Loucy (cell line): ENCODE data around the gene BCL2L15.

Source experiments
- H2AFZ ChIP-seq: fragments of 200-600 bp; sonication (generic); 2 replicates; pipeline ENCODE4 v1.6.0; 2016; ENCODE audit warnings: antibody characterized with exemption, mild to moderate bottlenecking, low read length, moderate library complexity
- H3F3A ChIP-seq: fragments of 200-600 bp; 2 replicates; pipeline ENCODE4 v1.6.0; 2016; ENCODE audit warnings: antibody characterized with exemption, low read depth, mild to moderate bottlenecking
- H3K27me3 ChIP-seq: fragments of 200-600 bp; sonication (generic); 2 replicates; pipeline ENCODE4 v1.6.1; 2014; ENCODE audit warnings: low read length, mild to moderate bottlenecking; ENCODE audit not compliant: insufficient read depth, poor library complexity, severe bottlenecking
- H3K36me3 ChIP-seq: fragments of 200-600 bp; sonication (generic); 2 replicates; pipeline ENCODE4 v1.6.1; 2016; ENCODE audit warnings: low read length; ENCODE audit not compliant: insufficient read depth
- H3K4me1 ChIP-seq: fragments of 200-600 bp; sonication (generic); 2 replicates; pipeline ENCODE4 v1.5.1; 2014; ENCODE audit warnings: low read length, mild to moderate bottlenecking; ENCODE audit not compliant: insufficient read depth, poor library complexity, severe bottlenecking
- H3K4me2 ChIP-seq: fragments of 200-600 bp; sonication (generic); 2 replicates; pipeline ENCODE4 v1.6.0; 2014; ENCODE audit warnings: antibody characterized with exemption, low read length, low read depth, mild to moderate bottlenecking; ENCODE audit not compliant: poor library complexity, severe bottlenecking
- H3K4me3 ChIP-seq: fragments of 200-600 bp; sonication (generic); 2 replicates; pipeline ENCODE4 v1.5.1; 2014; ENCODE audit warnings: low read length, mild to moderate bottlenecking, mixed read lengths; ENCODE audit not compliant: poor library complexity, severe bottlenecking
- H3K79me2 ChIP-seq: fragments of 200-600 bp; sonication (generic); 2 replicates; pipeline ENCODE4 v1.6.1; 2014; ENCODE audit warnings: low read length; ENCODE audit not compliant: insufficient read depth
- H3K9ac ChIP-seq: fragments of 200-600 bp; sonication (generic); 2 replicates; pipeline ENCODE4 v1.6.0; 2014; ENCODE audit warnings: mild to moderate bottlenecking, low read depth, low read length, moderate library complexity; ENCODE audit not compliant: poor library complexity, severe bottlenecking
- H3K9me2 ChIP-seq: fragments of 200-600 bp; sonication (generic); replicated peaks from 2 replicates; pipeline ENCODE4 v1.6.1; 2016; ENCODE audit warnings: low read depth, low read length, mixed read lengths
- H3K9me3 ChIP-seq: fragments of 200-600 bp; sonication (generic); 2 replicates; pipeline ENCODE4 v1.6.1; 2014; ENCODE audit warnings: mild to moderate bottlenecking, antibody characterized with exemption, low read length, low read depth; ENCODE audit not compliant: insufficient read depth
- H4K20me1 ChIP-seq: fragments of 200-600 bp; sonication (generic); 2 replicates; pipeline ENCODE4 v1.6.0; 2014; ENCODE audit warnings: antibody characterized with exemption, low read length, mild to moderate bottlenecking; ENCODE audit not compliant: insufficient read depth, poor library complexity, severe bottlenecking
- CTCF ChIP-seq: fragments of 200-600 bp; sonication (generic); conservative IDR thresholded peaks from 2 replicates; pipeline ENCODE4 v1.5.1; 2014; ENCODE audit warnings: mild to moderate bottlenecking, antibody characterized with exemption, low read length
- EZH2phosphoT487 ChIP-seq: fragments of 200-600 bp; IDR thresholded peaks from 2 replicates; pipeline ENCODE4 v1.6.1; 2018; ENCODE audit warnings: antibody characterized with exemption, mild to moderate bottlenecking, moderate library complexity, borderline replicate concordance

Gene BCL2L15

GRCh38 chr1:113895098-113895497, 7.7 kb upstream of the BCL2L15 start:
- H3K79me2 ChIP-seq = no peaks in the 10 kb centered on the region
- no peak overlapping the region for H3K9ac ChIP-seq
- H3K9me2 ChIP-seq = no peaks in the 10 kb centered on the region
- no peaks in the 10 kb centered on the region for H3K27me3 ChIP-seq
- no peak overlapping the region for H3K4me2 ChIP-seq
- TF ChIP-seq EZH2phosphoT487 = no peak
- TF ChIP-seq CTCF = no peak
- peaks cover 17% of the 10 kb centered on the region; the same call in 1 of the 2 replicates for H3K36me3 ChIP-seq
- H3F3A ChIP-seq = no peaks in the 10 kb centered on the region
- H3K9me3 ChIP-seq = no peaks in the 10 kb centered on the region
- H3K4me1 ChIP-seq = no peaks in the 10 kb centered on the region
- no peak overlapping the region for H2AFZ ChIP-seq
- no peaks in the 10 kb centered on the region for H4K20me1 ChIP-seq
- no peak overlapping the region for H3K4me3 ChIP-seq

- Histone ChIP-seq H3K27me3 (no peaks in the 10 kb centered on the region), H3K9me3 (no peaks in the 10 kb centered on the region), H3K79me2 (no peaks in the 10 kb centered on the region), H3K36me3 (peaks cover 17% of the 10 kb centered on the region; the same call in 1 of the 2 replicates), H4K20me1 (no peaks in the 10 kb centered on the region), H3K9me2 (no peaks in the 10 kb centered on the region), H3K4me3 (no peak overlapping the region), H3K9ac (no peak overlapping the region), H2AFZ (no peak overlapping the region), H3K4me1 (no peaks in the 10 kb centered on the region), H3F3A (no peaks in the 10 kb centered on the region), H3K4me2 (no peak overlapping the region)
- TF ChIP-seq CTCF = no peak
- no peak for TF ChIP-seq EZH2phosphoT487
Measured at GRCh38 chr1:113893267-113893666, 5.9 kb upstream of the BCL2L15 start.

- peaks cover 3% of the 10 kb centered on the region for H3K4me1 ChIP-seq
- no peak overlapping the region for H3K4me2 ChIP-seq
- H3K4me3 ChIP-seq = no peak overlapping the region
- H3K9me3 ChIP-seq = no peaks in the 10 kb centered on the region
- no peaks in the 10 kb centered on the region for H3K79me2 ChIP-seq
- no peaks in the 10 kb centered on the region for H3K27me3 ChIP-seq
- H4K20me1 ChIP-seq = no peaks in the 10 kb centered on the region
- no peaks in the 10 kb centered on the region for H3F3A ChIP-seq
- TF ChIP-seq EZH2phosphoT487 (no peak), CTCF (no peak)
- H3K9ac ChIP-seq = no peak overlapping the region
- H2AFZ ChIP-seq = no peak overlapping the region
- H3K36me3 ChIP-seq = peaks cover 17% of the 10 kb centered on the region; the same call in 1 of the 2 replicates
- no peaks in the 10 kb centered on the region for H3K9me2 ChIP-seq
Measured at GRCh38 chr1:113891631-113892220, 4.3 kb upstream of the BCL2L15 start.
